HG02759 (cell line): ENCODE measurements around the gene FUNDC2.

Experiments used
- ATAC-seq: cut with Tn5 transposase; IDR thresholded peaks from one replicate; pipeline ENCODE4 v1.9.1; 2021; ENCODE audit warnings: mild to moderate bottlenecking, moderate library complexity; ENCODE audit not compliant: unreplicated experiment

The FUNDC2 gene

DNA sequence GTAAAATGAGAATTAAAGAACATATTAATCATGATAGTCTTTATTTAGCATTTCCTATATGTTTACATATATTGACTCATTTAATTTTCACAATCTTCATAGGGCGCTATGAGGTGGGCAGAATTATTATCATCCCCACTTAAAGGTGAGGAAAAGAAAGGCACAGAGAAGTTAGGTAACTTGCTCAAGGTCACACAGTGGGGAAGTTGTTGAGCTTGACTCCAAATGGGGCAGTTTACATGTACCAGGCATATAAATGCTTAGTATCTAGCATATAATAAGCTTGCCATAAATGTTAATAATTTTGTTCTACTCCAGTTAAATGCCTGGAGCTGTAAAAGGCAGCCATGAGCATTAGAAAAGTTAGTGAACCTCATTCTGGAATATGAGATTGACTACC lies 42.8 kb downstream of the FUNDC2 start:
- ATAC-seq, result no peak

DNA sequence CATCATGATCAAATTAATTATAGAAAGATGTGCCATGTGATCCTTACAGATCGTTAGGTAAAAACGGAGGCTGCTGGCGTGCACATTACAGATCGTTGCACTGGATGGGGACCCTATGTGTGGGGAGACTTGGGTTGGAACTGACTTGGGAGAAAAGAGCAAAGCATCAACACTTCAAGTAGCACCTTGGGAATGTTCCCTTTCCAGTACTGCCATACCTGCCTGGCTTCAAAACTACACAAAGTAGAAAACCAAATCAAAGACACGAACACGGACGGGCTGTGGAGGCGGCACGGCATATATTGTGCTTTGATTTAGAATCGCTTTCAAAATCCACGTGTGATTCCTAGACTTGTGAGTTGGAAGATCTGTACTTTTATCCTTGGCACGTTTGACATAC lies 43.4 kb downstream of the FUNDC2 start:
- ATAC-seq, result no peak

DNA sequence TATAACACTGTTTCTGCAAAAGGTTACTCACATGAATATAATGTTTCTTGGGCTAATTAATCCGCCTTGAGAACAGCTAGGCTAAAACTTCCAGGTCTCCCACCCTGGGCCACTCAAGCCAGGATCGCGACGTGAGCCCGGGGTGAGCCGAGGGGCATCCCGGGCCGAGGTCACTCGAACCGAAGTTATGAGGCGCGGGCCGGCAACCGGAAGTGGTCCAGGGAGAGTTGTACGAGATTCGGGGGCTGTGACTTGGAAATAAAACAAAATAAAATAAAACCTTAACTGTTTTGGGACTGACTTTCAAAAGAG lies 44.0 kb downstream of the FUNDC2 start:
- ATAC-seq, result peak; percentile 24

DNA sequence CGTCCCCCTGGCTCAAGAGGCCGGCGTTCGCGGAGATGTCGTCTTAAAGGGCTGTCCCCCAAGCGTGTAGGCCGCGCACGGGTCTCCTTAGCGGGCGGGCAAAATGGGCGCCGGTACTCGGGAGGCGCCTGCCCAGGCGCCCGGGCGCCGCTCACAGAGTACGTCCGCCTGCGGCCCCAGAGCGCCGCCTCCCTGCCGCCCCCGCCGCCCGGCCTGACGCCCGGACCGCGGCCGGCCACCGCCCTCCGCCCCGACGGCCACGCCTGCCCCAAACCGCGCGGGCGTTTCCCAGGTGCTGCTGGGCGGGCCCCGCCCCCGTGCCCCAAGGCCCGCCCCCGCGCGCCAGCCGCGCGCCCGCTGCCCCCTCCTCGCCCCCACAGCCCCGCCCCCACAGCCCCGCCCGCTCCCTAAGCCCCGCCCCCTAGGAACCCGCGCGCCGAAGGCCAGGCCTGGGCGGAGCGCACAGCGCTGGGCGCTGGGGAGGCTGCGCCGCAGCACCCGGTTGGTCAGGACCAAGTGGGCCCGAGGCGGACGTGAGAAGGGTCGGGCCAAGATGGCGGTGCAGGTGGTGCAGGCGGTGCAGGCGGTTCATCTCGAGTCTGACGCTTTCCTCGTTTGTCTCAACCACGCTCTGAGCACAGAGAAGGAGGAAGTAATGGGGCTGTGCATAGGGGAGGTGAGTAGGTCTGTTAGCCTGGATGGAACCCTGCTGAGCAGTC lies 44.5 kb downstream of the FUNDC2 start, which contains the start of the genes BRCC3, CMC4 and MTCP1:
Gene BRCC3 (plus strand): TSS at position 534 of the 719 bp plus-strand sequence. CDS start 20 bp downstream, at position 554.
Gene CMC4 (minus strand): TSS at position 162 of the 719 bp plus-strand sequence. CDS start 7,113 bp downstream, outside the sequence.
Gene MTCP1 (minus strand): TSS at position 162 of the 719 bp plus-strand sequence. CDS start 5,126 bp downstream, outside the sequence.
- ATAC-seq, result peak; percentile 92

DNA sequence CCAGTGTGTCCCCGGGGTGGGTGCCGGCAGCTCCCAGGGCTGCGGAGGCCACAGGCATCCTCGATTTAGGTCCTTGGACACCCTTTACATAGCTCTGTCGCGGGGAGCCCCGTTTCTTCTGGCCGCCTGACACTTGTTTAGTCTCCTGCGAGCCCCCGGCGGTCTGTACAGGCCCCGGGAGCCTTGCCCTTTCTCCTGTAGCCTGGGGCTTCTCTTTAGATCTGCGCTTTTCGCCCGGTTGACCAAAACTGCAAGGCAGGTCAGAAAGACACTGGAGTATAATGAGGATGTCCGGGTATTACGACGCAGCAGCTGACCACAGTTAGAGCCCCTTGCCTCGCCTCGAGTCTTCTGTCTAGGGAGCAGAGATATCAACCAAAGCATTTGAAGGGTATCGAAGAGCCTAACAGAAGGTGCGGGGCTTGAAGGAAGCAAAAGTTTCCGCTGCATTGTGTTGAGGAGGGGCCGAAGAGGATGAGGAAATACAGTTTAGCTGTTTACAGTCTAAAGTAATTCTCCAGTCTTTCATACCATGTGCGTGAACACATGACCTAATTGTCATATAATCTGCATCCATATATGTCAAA lies 45.1 kb downstream of the FUNDC2 start:
- peak; percentile 16 for ATAC-seq

DNA sequence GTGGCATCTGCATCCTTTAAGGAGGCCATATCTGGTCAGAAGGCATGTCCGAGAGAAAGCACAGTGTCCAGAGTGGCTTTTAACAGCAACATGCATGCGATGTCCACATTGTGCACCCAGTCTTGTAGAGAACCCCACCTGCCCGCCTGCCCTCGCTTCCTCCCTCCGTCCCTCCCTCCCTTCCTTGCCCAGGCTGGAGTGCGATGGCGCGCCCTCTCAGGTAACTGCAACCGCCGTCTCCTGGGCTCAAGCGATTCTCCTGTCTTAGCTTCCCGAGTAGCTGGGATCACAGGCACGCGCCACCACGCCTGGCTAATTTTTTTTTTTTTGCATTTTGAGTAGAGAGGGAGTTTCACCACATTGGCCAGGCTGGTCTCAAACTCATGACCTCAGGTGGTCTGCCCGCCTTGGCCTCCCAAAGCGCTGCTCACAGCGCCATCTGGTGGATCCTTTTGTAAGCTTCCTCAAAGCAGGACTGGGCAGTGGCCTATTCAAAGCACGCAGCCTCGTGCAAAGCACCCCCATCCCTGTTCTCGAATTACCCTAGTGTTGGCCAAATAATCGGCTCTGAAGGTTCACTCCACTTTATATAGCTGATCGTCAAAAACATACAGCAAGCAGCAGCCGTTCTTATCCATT lies 59.7 kb downstream of the FUNDC2 start:
- no peak for ATAC-seq

DNA sequence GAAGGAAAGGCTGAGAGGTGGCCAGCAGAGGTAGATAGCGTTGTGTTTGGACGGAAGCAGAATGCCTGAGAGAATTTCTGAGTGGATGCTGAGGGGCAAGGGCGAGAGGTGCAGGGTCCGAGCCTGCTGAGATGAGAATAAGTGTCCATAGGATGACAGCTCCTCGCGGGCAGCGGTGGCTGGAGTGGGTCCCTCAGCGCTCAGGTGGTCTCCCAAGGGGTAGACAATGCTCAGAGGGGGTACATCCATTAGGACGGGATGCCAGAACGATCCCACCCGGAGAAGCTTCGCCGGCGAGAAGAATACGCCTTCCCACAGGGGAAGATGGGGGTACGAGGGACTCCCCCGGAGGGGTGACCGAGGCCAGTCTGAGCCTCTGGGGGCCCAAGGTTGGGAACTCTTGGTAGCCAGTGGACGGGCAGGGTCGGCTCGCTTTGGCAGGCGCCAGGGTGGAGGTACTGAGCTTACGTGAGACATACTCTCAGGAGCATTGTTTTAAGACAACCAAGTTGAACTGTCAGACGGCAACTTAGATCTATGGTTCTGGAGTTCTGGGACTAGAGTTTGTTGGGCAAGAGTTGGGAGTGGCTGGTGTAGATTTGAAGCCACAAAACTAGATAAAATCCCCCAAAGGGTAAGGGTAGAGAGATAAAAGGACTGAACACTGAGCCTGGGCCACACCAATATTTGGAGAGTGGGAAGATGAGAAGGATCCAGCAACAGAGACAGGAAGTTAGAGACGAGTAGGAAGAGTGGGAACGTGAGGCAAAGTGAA lies 60.5 kb downstream of the FUNDC2 start:
- no peak for ATAC-seq

DNA sequence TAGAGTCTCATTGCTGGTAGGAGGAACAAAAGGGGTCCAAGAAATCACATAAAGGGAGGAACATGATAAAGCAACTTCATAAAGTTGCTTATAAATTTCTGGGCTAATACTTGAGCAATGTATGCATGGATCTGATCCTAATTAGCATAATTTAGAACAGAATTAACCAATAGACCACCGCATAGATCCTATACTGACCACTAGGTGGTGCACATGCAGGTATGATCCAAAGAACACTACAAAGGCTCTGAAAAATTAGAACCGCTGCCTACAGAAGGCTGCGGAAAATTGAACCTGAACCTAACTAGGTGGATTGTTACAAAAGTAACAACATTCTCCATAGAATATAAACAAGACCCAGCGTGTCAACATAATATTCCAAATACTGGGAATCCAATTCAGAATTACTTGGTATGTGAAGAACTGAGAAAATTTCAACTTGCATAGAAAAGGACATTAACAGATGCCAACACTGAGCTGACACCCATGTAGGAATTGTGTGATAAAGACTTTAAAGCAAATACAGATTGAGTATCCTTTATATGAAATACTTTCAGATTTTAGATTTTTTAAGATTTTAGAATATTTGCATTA lies 67.9 kb downstream of the FUNDC2 start:
- no peak for ATAC-seq

DNA sequence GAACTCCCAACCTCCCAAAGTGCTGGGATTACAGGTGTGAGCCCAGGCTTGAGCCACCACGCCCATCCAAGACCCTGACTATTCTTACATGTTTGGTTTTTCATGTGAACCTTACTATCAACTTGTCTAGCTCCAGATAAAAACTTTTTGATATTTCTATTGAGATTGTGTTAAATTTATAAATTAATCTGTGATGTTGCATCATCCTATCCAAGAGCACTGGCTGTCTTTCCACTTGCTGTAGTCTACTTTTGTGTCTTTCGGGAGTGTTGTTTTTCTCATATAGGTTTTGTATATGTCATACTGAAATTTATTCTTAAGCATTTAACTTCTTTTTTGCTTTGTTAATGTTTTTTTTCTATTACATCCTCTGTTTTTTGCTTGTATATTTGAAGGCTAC lies 79.3 kb downstream of the FUNDC2 start:
- no peak for ATAC-seq

DNA sequence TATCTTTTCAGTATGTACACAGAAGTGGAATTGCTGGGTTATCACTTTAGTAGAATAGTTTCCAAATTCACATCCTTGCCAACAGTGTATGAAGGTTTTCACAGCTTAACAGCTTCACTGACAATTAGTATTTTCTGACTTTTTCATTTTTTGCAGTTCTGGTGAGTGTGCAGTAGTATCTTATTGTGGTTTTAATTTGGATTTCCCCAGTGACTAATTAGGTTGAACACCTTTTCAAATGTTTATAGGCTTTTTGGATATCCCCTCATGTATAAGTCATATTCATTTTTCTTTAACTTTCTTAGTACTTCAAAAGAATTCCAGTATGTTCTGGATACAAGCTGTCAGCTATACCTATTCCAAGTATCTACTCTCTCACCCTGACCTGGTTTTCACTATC lies 81.8 kb downstream of the FUNDC2 start:
- no peak for ATAC-seq
